ENCODE data around the gene NSUN5. TPM values are rescaled to one million over a fixed set of nuclear protein-coding genes. Genes with fewer than 3 reads are reported as not detected.
A peak's percentile ranks its signal among the peaks of the same experiment; 100 is the strongest.

NSUN5 gene
- 10 to 100 TPM; 17.3 to 35.0 TPM for total RNA-seq

DNA sequence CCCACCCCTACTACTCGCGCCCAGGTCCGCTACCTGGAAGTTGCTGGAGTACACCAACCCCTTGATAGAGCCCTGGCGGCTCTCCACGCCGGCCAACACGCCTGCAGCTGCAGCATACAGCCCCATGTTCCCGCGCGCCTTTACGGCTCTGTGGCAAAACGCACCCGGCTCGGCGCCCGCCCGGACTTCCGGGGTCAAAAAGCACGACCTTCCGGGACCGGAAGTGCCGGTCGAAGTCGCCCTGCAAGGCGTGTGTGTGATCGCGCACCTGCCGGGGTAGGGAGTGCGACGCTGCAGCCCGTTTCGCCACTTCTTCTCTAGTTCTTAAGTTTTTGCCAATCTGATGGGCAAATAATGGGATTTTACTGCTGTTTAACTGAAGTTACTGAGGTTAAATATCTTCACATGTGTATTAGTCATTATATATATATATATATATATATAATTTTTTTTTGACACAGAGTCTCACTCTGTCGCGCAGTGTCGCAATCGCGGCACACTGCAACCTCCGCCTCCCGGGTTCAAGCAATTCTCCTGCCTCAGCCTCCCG is at the start of gene NSUN5:
NSUN5 (minus strand) TSS at position 162 of the 550 bp plus-strand sequence; CDS start at position 126, 36 bp downstream.
- peak; percentile 92 for DNase-seq
- peaks cover 4% of the 10 kb centered on the region for H3K4me1 ChIP-seq
- no peaks in the 10 kb centered on the region for H3K36me3 ChIP-seq
- H3K27me3 ChIP-seq, result no peaks in the 10 kb centered on the region
- peak within 1 kb of the TSS; percentile 58 to 68 for H3K9ac ChIP-seq (ENCODE audit: low read depth in 2 of 2, low read length in 2 of 2)
- peak within 1 kb of the TSS; percentile 79 for H3K4me3 ChIP-seq
- intact Hi-C loops (cut with DNase I), result no loop called here
- peak within 1 kb of the TSS; percentile 52 for H3K27ac ChIP-seq
- TF ChIP-seq, protein P1, sequence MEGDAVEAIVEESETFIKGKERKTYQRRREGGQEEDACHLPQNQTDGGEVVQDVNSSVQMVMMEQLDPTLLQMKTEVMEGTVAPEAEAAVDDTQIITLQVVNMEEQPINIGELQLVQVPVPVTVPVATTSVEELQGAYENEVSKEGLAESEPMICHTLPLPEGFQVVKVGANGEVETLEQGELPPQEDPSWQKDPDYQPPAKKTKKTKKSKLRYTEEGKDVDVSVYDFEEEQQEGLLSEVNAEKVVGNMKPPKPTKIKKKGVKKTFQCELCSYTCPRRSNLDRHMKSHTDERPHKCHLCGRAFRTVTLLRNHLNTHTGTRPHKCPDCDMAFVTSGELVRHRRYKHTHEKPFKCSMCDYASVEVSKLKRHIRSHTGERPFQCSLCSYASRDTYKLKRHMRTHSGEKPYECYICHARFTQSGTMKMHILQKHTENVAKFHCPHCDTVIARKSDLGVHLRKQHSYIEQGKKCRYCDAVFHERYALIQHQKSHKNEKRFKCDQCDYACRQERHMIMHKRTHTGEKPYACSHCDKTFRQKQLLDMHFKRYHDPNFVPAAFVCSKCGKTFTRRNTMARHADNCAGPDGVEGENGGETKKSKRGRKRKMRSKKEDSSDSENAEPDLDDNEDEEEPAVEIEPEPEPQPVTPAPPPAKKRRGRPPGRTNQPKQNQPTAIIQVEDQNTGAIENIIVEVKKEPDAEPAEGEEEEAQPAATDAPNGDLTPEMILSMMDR (IDR thresholded peaks at IDR 0.05), result no peak
- H3K9me3 ChIP-seq, result no peaks in the 10 kb centered on the region

DNA sequence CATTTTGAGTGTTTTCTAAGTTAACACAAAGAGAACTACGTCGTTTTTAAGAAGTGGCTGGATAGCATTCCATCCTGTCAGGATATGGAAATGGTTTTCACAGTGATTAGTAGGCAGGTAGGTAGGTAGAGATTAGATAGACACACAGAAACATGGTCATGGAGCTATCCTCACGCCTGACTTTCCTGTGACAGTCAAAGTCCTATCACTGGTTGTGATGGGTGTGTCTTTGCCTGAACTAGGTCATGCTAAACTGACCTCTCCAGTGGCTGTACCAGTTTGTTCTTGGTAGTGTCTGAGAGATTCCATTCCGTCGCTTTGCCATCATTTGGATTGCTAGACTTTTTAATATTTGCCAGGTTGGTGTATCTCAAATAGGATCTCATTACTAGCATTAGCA is 47.5 kb upstream of the NSUN5 start:
- Histone ChIP-seq H3K9me3 (no peaks in the 10 kb centered on the region), H3K9ac (ENCODE audit: low read depth in 2 of 2, low read length in 2 of 2) (no peak overlapping the region), H3K4me1 (no peaks in the 10 kb centered on the region), H3K4me3 (no peak overlapping the region), H3K27me3 (no peaks in the 10 kb centered on the region), H3K27ac (no peak overlapping the region), H3K36me3 (no peaks in the 10 kb centered on the region)
- TF ChIP-seq, protein P1 (IDR thresholded peaks at IDR 0.05), result no peak
- DNase-seq, result no peak
- intact Hi-C loops (cut with DNase I), result no loop called here

DNA sequence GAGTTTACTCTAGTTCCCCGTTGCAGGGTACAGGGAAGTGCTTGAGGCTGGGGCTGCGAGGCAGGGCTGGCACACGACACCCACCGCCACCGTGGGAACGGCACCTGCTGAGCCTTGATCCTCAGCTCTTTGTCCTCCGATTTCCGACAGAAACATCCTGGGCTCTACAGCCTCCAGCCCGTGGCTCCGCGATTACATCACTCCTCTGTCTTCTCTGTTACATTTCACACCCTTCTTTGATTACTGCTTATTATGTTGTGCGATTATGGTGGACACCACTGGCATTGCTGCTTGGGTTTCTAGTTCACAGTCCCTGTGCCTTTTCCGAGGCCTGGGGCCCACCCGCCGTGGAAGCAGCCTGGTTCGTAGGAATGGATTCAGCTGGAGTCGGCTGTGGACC is 46.2 kb upstream of the NSUN5 start:
- Histone ChIP-seq H3K27me3 (no peaks in the 10 kb centered on the region), H3K9me3 (no peaks in the 10 kb centered on the region), H3K27ac (no peak overlapping the region), H3K4me3 (no peak overlapping the region), H3K9ac (ENCODE audit: low read depth in 2 of 2, low read length in 2 of 2) (no peak overlapping the region), H3K36me3 (no peaks in the 10 kb centered on the region), H3K4me1 (no peaks in the 10 kb centered on the region)
- intact Hi-C loops (cut with DNase I), result no loop called here
- DNase-seq, result no peak
- TF ChIP-seq, protein P1 (IDR thresholded peaks at IDR 0.05), result no peak

DNA sequence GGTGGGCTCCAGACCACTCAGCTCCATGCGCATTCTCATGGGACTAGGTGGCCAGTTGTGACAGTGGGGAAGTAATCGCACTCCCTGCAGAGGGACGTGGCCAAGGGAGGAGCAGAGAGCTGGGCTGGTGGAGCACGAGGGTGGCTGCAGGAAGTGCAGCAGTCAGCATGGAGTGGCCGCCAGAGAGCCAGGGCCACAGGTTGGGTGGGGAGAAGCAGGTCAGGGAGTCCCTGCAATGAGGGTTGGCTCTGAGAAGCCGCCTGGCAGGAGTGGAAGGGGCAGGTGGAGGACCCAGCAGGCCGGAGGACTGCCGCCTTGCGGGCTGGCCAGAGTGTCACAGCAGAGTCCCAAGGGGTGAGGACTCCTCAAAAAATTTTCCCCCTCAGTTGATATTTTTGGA is 45.6 kb upstream of the NSUN5 start:
- no peak overlapping the region for H3K9ac ChIP-seq (ENCODE audit: low read depth in 2 of 2, low read length in 2 of 2)
- H3K27ac ChIP-seq, result no peak overlapping the region
- no peak for DNase-seq
- no peaks in the 10 kb centered on the region for H3K36me3 ChIP-seq
- H3K27me3 ChIP-seq, result no peaks in the 10 kb centered on the region
- H3K9me3 ChIP-seq, result no peaks in the 10 kb centered on the region
- intact Hi-C loops (cut with DNase I), result no loop called here
- TF ChIP-seq, protein P1 (IDR thresholded peaks at IDR 0.05), result no peak
- no peak overlapping the region for H3K4me3 ChIP-seq
- no peaks in the 10 kb centered on the region for H3K4me1 ChIP-seq

DNA sequence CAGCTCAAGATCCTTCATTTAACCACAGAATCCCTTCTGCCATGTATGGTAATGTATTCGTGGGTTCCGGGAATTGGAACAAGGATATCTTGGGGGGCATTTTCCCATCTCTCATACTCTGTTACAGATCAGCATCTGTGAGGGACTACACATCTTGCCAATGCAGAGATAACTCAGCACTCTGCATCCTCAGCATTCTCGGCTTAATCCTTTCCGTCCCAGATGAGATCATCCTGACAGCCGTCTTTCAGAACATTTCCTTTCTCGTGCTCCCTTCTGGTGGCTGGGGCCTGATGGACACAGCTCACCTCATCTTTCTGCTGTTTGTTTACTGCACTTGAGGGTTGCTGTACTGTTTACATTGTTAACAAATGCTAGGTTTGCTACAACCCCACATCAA is 44.6 kb upstream of the NSUN5 start:
- no peak for DNase-seq
- intact Hi-C loops (cut with DNase I), result no loop called here

More for the DNA sequence above, 44.6 kb upstream of the NSUN5 start:
- H3K27me3 ChIP-seq, result no peaks in the 10 kb centered on the region
- H3K4me3 ChIP-seq, result no peak overlapping the region
- TF ChIP-seq, protein P1 (IDR thresholded peaks at IDR 0.05), result no peak
- no peaks in the 10 kb centered on the region for H3K4me1 ChIP-seq
- H3K9ac ChIP-seq (ENCODE audit: low read depth in 2 of 2, low read length in 2 of 2), result no peak overlapping the region
- H3K27ac ChIP-seq, result no peak overlapping the region
- no peaks in the 10 kb centered on the region for H3K9me3 ChIP-seq
- H3K36me3 ChIP-seq, result no peaks in the 10 kb centered on the region
